H9 (cell line): ENCODE results near the gene SRA1. TPM values are rescaled to one million over a fixed set of nuclear protein-coding genes. Genes with fewer than 3 reads are reported as not detected.

Experiments used
- DNase-seq: peaks from one replicate; pipeline ENCODE4 v3.0.0-alpha.2; 2017
- H2AFZ ChIP-seq: one replicate; pipeline ENCODE4 v1.6.1; 2013; ENCODE audit warnings: mild to moderate bottlenecking, low read length, control low read depth, moderate library complexity
- H2AK5ac ChIP-seq: 2 replicates; pipeline ENCODE4 v1.6.1; 2013; ENCODE audit warnings: low read length, control low read depth, mixed read lengths; ENCODE audit not compliant: insufficient read length
- H2BK120ac ChIP-seq: one replicate; pipeline ENCODE4 v1.6.1; 2013; ENCODE audit warnings: low read depth, mild to moderate bottlenecking, low read length, control low read depth, inconsistent platforms; ENCODE audit not compliant: poor library complexity, severe bottlenecking
- H2BK12ac ChIP-seq: 2 replicates; pipeline ENCODE4 v1.6.1; 2013; ENCODE audit warnings: low read length, control low read depth, mixed read lengths, low read depth; ENCODE audit not compliant: insufficient read length
- H2BK15ac ChIP-seq: 2 replicates; pipeline ENCODE4 v1.6.1; 2013; ENCODE audit warnings: low read depth, low read length, control low read depth
- H2BK20ac ChIP-seq: one replicate; pipeline ENCODE4 v1.6.1; 2013; ENCODE audit warnings: low read depth, mild to moderate bottlenecking, low read length, control low read depth, inconsistent platforms; ENCODE audit not compliant: poor library complexity, severe bottlenecking
- H2BK5ac ChIP-seq: 2 replicates; pipeline ENCODE4 v1.6.1; 2013; ENCODE audit warnings: low read length, control low read depth, mixed read lengths; ENCODE audit not compliant: insufficient read length
- H3K14ac ChIP-seq: 2 replicates; pipeline ENCODE4 v1.6.1; 2013; ENCODE audit warnings: low read length, control low read depth; ENCODE audit not compliant: insufficient read depth
- H3K18ac ChIP-seq: 2 replicates; pipeline ENCODE4 v1.6.1; 2013; ENCODE audit warnings: low read depth, mild to moderate bottlenecking, mixed read lengths, low read length, control low read depth; ENCODE audit not compliant: insufficient read length
- H3K23ac ChIP-seq: 2 replicates; pipeline ENCODE4 v1.6.1; 2013; ENCODE audit warnings: low read length, control low read depth, mixed read lengths, low read depth; ENCODE audit not compliant: insufficient read length
- H3K23me2 ChIP-seq: 2 replicates; pipeline ENCODE4 v1.6.1; 2013; ENCODE audit warnings: low read depth, mild to moderate bottlenecking, mixed read lengths, low read length, control low read depth; ENCODE audit not compliant: insufficient read length, poor library complexity, severe bottlenecking
- H3K27ac ChIP-seq: 2 replicates; pipeline ENCODE4 v1.5.1; 2013; ENCODE audit warnings: low read length, control low read depth, mixed read lengths, low read depth; ENCODE audit not compliant: insufficient read length
- H3K27me3 ChIP-seq: 2 replicates; pipeline ENCODE4 v1.6.1; 2013; ENCODE audit warnings: low read length, control low read depth, inconsistent platforms; ENCODE audit not compliant: insufficient read depth
- H3K4ac ChIP-seq: 2 replicates; pipeline ENCODE4 v1.6.1; 2013; ENCODE audit warnings: low read depth, mild to moderate bottlenecking, control low read depth, inconsistent platforms, low read length, moderate library complexity
- H3K4me1 ChIP-seq: 2 replicates; pipeline ENCODE4 v1.6.1; 2013; ENCODE audit warnings: low read length, control low read depth, inconsistent platforms; ENCODE audit not compliant: insufficient read depth
- H3K4me2 ChIP-seq: 2 replicates; pipeline ENCODE4 v1.6.1; 2013; ENCODE audit warnings: low read length, control low read depth, mixed read lengths; ENCODE audit not compliant: insufficient read length, insufficient read depth
- H3K56ac ChIP-seq: 2 replicates; pipeline ENCODE4 v1.6.1; 2013; ENCODE audit warnings: low read depth, mild to moderate bottlenecking, mixed read lengths, low read length, control low read depth; ENCODE audit not compliant: insufficient read length
- H3K79me1 ChIP-seq: 2 replicates; pipeline ENCODE4 v1.6.1; 2013; ENCODE audit warnings: low read depth, mild to moderate bottlenecking, moderate library complexity, low read length, control low read depth, inconsistent platforms; ENCODE audit not compliant: insufficient read depth, poor library complexity, severe bottlenecking
- H3K79me2 ChIP-seq: 2 replicates; pipeline ENCODE4 v1.6.1; 2013; ENCODE audit warnings: low read length, control low read depth, inconsistent platforms; ENCODE audit not compliant: insufficient read depth
- H3K9ac ChIP-seq: 2 replicates; pipeline ENCODE4 v1.6.1; 2013; ENCODE audit warnings: low read length, control low read depth, mixed read lengths; ENCODE audit not compliant: insufficient read length; ENCODE audit errors: extremely low read depth
- H3K9me3 ChIP-seq: one replicate; pipeline ENCODE4 v1.6.1; 2013; ENCODE audit warnings: low read depth, low read length, inconsistent platforms; ENCODE audit not compliant: control insufficient read depth
- H3T11ph ChIP-seq: one replicate; pipeline ENCODE4 v1.6.1; 2013; ENCODE audit warnings: mild to moderate bottlenecking, low read length, control low read depth, inconsistent platforms
- H4K20me1 ChIP-seq: one replicate; pipeline ENCODE4 v1.6.1; 2013; ENCODE audit not compliant: control insufficient read depth, insufficient read length, insufficient read depth
- H4K5ac ChIP-seq: 2 replicates; pipeline ENCODE4 v1.6.1; 2013; ENCODE audit warnings: low read depth, mild to moderate bottlenecking, mixed read lengths, low read length, control low read depth; ENCODE audit not compliant: insufficient read length
- H4K8ac ChIP-seq: replicated peaks from 2 replicates; pipeline ENCODE4 v1.6.1; 2013; ENCODE audit warnings: low read length, control low read depth, mixed read lengths, low read depth; ENCODE audit not compliant: insufficient read length
- H4K91ac ChIP-seq: 2 replicates; pipeline ENCODE4 v1.6.1; 2013; ENCODE audit warnings: low read depth, mild to moderate bottlenecking, moderate library complexity, mixed read lengths, low read length, control low read depth; ENCODE audit not compliant: insufficient read length
- H3K27ac Mint-ChIP-seq, 3 experiments: 2 replicates in 2 of 3; 3 replicates in 1 of 3; pipeline ENCODE4 v1.8.0; 2020 to 2021; ENCODE audit warnings: mixed read lengths in 3 of 3, mild to moderate bottlenecking in 1 of 3, moderate library complexity in 1 of 3
- H3K27me3 Mint-ChIP-seq: 2 replicates; pipeline ENCODE4 v1.8.0; 2021; ENCODE audit warnings: low read depth, mild to moderate bottlenecking, moderate library complexity, mixed read lengths
- H3K36me3 Mint-ChIP-seq, 3 experiments: 2 replicates in 2 of 3; 3 replicates in 1 of 3; pipeline ENCODE4 v1.8.0; 2020 to 2021; ENCODE audit warnings: low read depth in 3 of 3, mixed read lengths in 3 of 3; ENCODE audit not compliant: insufficient read depth in 1 of 3
- H3K4me1 Mint-ChIP-seq, 2 experiments: 2 replicates each; pipeline ENCODE4 v1.8.0; 2020; ENCODE audit warnings: mixed read lengths in 2 of 2
- H3K4me3 Mint-ChIP-seq, 2 experiments: 2 replicates in 1 of 2; 3 replicates in 1 of 2; pipeline ENCODE4 v1.8.0; 2020 to 2021; ENCODE audit warnings: mild to moderate bottlenecking in 2 of 2, mixed read lengths in 2 of 2, moderate library complexity in 1 of 2
- H3K9me3 Mint-ChIP-seq, 2 experiments: 2 replicates in 1 of 2; 3 replicates in 1 of 2; pipeline ENCODE4 v1.8.0; 2020; ENCODE audit warnings: mild to moderate bottlenecking in 2 of 2, mixed read lengths in 2 of 2, moderate library complexity in 1 of 2
- WGBS: extraction: QIAGEN DNeasy Blood & Tissue Kit; methylation state at CpG from one replicate; pipeline ENCODE4 v1.1.7; 2013; ENCODE audit warnings: missing lambda C conversion rate, low lambda C conversion rate, mixed read lengths; ENCODE audit not compliant: insufficient read length; ENCODE audit errors: extremely low coverage; 5-methylcytosine and 5-hydroxymethylcytosine counted together
- total RNA-seq: library from RNA; stranded (reverse); gene quantifications from 2 replicates; pipeline ENCODE4 v1.2.1, GENCODE V29; 2021
- TF ChIP-seq, protein P1 (sequence below): fragments of 200-600 bp; sonication (generic); conservative IDR thresholded peaks from 3 replicates; pipeline ENCODE4 v1.8.0; 2021; ENCODE audit warnings: antibody characterized with exemption, mild to moderate bottlenecking

The SRA1 gene
- total RNA-seq, 1 experiment from 2014 or later, result 49.3 TPM

GRCh38 chr5:140570058-140570457 lies 12.8 kb upstream of the SRA1 start:
- no peaks in the 10 kb centered on the region; a peak in 2 of 5 replicates for H3K9me3 Mint-ChIP-seq
- WGBS, result no CpG with 5 or more reads among the region's 4 CpGs
- H4K5ac ChIP-seq, result no peak overlapping the region

More at GRCh38 chr5:140570058-140570457, 12.8 kb upstream of the SRA1 start:
- Histone ChIP-seq H2BK120ac (no peak overlapping the region), H3K4me1 (0 out of 2 replicates have a peak, but pooled peaks cover 2% of the 10 kb centered on the region), H2AFZ (no peak overlapping the region), H3K4me2 (no peak overlapping the region), H3K14ac (no peak overlapping the region), H3T11ph (no peak overlapping the region), H2BK12ac (no peak overlapping the region), H3K23ac (no peak overlapping the region), H4K91ac (no peak overlapping the region), H3K56ac (no peak overlapping the region), H3K18ac (no peak overlapping the region), H4K8ac (no peak overlapping the region), H2BK15ac (no peak overlapping the region), H4K20me1 (no peaks in the 10 kb centered on the region), H3K9ac (no peak overlapping the region), H3K79me1 (no peaks in the 10 kb centered on the region), H3K9me3 (no peaks in the 10 kb centered on the region), H2BK5ac (no peak overlapping the region), H2AK5ac (no peak overlapping the region), H3K79me2 (no peaks in the 10 kb centered on the region), H2BK20ac (no peak overlapping the region), H3K4ac (no peak overlapping the region), H3K27me3 (no peaks in the 10 kb centered on the region), H3K27ac (no peak overlapping the region), H3K23me2 (peaks cover 3% of the 10 kb centered on the region)
- Mint-ChIP-seq H3K4me3 (no peak overlapping the region), H3K36me3 (peaks cover 7 to 29% (median 22%) of the 10 kb centered on the region in 3 experiments), H3K4me1 (peaks cover 6 to 10% of the 10 kb centered on the region in 2 experiments; a peak in 3 of 4 replicates), H3K27ac (no peak overlapping the region), H3K27me3 (no peaks in the 10 kb centered on the region)
- no peak for DNase-seq
- TF ChIP-seq, protein P1, sequence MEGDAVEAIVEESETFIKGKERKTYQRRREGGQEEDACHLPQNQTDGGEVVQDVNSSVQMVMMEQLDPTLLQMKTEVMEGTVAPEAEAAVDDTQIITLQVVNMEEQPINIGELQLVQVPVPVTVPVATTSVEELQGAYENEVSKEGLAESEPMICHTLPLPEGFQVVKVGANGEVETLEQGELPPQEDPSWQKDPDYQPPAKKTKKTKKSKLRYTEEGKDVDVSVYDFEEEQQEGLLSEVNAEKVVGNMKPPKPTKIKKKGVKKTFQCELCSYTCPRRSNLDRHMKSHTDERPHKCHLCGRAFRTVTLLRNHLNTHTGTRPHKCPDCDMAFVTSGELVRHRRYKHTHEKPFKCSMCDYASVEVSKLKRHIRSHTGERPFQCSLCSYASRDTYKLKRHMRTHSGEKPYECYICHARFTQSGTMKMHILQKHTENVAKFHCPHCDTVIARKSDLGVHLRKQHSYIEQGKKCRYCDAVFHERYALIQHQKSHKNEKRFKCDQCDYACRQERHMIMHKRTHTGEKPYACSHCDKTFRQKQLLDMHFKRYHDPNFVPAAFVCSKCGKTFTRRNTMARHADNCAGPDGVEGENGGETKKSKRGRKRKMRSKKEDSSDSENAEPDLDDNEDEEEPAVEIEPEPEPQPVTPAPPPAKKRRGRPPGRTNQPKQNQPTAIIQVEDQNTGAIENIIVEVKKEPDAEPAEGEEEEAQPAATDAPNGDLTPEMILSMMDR, result no peak
